ENCODE measurements around the gene CADM1.

Gene CADM1

DNA sequence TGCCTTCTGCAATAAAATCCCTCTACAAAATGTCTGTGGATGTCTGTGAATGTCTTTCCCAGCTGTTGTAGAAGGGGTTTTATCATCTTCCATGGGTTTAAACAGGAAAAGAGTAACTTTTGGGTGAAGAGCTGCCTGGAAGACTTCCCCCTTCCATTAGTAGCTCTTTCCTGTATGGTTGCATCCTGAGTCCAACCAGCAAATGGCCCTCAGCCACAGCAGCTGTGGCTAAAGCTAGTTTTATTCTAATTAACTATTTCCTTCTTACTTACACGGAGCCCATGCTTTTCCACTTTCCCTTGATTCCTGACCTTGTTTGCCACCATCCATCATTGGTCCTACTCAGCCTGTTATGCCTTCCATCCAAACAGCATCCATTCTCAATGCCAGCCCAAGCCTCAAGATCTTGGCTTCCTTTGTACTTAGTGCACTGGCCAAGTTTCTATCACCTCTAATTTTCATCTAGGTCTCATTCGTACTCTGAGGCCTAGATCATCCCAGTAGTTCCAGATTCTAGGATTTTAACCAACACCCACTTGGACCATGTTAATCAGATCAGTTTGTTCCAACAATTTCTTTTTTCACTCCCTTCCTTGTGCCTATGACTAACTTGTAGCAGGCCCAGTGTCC, 41.5 kb upstream of the CADM1 start:
- POLR2A ChIA-PET (ENCODE audit: low non-redundant PET) = no interaction called here
- CTCF ChIA-PET = no interaction called here
- TF ChIP-seq CTCF (conservative IDR thresholded peaks at IDR 0.05; ENCODE audit: low read depth) = no peak
- H3K27ac ChIP-seq = no peak overlapping the region
- no peak for DNase-seq (ENCODE audit: low spot score)

DNA sequence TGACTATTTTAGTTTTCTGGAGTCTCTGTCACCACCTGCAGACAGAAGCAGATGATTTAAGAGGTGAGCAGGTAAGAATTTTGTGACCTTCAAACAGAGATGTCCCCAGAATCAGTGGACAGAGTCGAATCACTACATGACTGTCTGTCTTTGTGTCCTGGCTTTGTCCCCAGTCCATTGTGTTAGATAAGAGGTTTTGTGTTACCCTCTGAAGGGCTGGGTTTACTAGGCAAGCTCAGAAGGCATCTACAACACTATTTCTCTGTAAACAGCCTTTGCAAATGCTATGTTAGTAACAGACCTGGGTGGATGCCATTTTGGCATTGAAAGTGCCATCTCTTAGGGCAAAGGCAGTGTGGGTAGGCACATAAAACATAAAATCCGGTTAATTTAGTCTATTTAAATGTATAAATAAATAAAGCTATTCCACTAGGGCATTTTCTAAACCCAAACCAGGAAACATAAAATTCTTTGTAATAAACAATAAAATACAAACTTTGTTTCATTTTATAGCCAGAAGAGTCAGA, 40.3 kb upstream of the CADM1 start:
- no peak overlapping the region for H3K27ac ChIP-seq
- DNase-seq (ENCODE audit: low spot score) = no peak
- CTCF ChIA-PET = no interaction called here
- TF ChIP-seq CTCF (conservative IDR thresholded peaks at IDR 0.05; ENCODE audit: low read depth) = no peak
- POLR2A ChIA-PET (ENCODE audit: low non-redundant PET) = no interaction called here

DNA sequence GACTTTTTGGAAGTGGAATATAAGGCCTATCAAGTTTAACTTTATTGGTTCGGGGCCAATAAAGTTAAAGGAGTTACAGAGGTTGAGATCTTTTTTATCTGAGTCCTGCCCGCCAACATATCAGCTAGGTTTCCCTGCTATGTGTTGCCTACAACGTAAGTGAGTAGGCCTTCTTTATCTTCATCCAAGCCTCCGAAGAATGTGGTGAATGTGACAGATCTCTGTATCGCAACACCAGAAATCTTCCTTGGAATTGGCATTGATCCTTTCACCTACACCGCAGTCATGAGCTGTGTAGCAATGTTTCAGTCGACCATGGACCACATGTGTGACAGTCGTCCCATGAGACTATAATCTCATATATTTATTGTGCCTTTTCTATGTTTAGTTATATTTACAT, 37.3 kb upstream of the CADM1 start:
- CTCF ChIA-PET = interaction anchor here (0.6 kb wide), 1 partner anchor 1481 kb away, joined by 7 read pairs; no protein-coding TSS in a partner anchor
- no peak for DNase-seq (ENCODE audit: low spot score)
- H3K27ac ChIP-seq = no peak overlapping the region
- no peak for TF ChIP-seq CTCF (conservative IDR thresholded peaks at IDR 0.05; ENCODE audit: low read depth)
- POLR2A ChIA-PET (ENCODE audit: low non-redundant PET) = no interaction called here

DNA sequence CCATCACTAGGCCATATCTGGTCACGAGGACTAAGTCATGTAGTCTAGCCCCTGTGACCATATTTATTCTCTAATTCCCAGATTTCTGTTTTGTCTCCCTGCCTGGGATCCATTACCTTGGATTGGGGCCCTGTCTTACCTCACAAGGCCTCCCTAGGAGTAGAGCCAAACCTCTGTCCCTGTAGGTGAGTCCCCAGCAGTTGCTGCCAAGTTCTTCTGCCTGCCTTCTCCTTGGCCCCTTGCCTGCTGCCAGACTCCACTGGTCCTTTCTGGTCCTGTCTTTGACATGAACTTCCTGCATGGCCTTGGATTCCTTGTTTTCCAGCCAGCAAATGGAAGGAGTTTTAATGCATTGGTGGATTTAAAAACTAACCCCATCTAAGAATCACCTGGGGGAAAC, 35.6 kb upstream of the CADM1 start:
- no peak for TF ChIP-seq CTCF (conservative IDR thresholded peaks at IDR 0.05; ENCODE audit: low read depth)
- H3K27ac ChIP-seq = no peak overlapping the region
- no peak for DNase-seq (ENCODE audit: low spot score)
- ChIA-PET POLR2A (ENCODE audit: low non-redundant PET) (no interaction called here), CTCF (interaction anchor here (0.6 kb wide), 1 partner anchor 1302 kb away, joined by 3 read pairs; no protein-coding TSS in a partner anchor)

DNA sequence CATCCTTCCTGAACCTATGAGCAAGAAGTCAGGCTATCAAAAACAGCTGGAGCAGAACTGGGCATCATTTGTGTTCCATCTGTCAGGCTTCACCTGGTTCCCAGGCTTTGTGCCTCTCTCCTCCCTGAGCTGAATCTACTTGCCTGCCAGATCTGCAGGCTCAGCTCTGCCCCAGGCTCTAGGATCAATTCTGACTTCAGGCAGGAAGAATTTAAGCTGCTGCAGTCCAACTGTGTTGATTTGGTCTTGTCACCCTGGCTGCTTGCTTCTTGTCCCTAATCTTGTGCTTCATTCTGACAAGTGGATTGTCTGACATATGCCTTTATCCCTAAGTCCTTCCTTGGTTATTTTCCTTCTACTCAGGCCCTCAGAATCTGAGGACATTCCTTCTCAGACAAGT, 31.6 kb upstream of the CADM1 start:
- no peak for DNase-seq (ENCODE audit: low spot score)
- POLR2A ChIA-PET (ENCODE audit: low non-redundant PET) = no interaction called here
- CTCF ChIA-PET = interaction anchor here (0.7 kb wide), 1 partner anchor 186 kb away, joined by 3 read pairs; no protein-coding TSS in a partner anchor
- no peak for TF ChIP-seq CTCF (conservative IDR thresholded peaks at IDR 0.05; ENCODE audit: low read depth)
- no peak overlapping the region for H3K27ac ChIP-seq

- TF ChIP-seq CTCF (conservative IDR thresholded peaks at IDR 0.05; ENCODE audit: low read depth) = no peak
- no peak for DNase-seq (ENCODE audit: low spot score)
- ChIA-PET POLR2A (ENCODE audit: low non-redundant PET) (no interaction called here), CTCF (interaction anchor here (0.6 kb wide), 1 partner anchor 302 kb away, joined by 4 read pairs; no protein-coding TSS in a partner anchor)
- H3K27ac ChIP-seq = no peak overlapping the region
Measured at GRCh38 chr11:115530752-115531151, 26.5 kb upstream of the CADM1 start.

All from RWPE1 (cell line).